GM12892 (cell line): Measurements from ENCODE around the gene DENND1A.

Source experiments
- POLR2A ChIP-seq: IDR thresholded peaks from 2 replicates; pipeline ENCODE4 v1.6.1; 2011; ENCODE audit warnings: low read depth, low read length, control low read depth
- TAF1 ChIP-seq: IDR thresholded peaks from 2 replicates; pipeline ENCODE4 v1.6.1; 2011; ENCODE audit warnings: low read depth, mild to moderate bottlenecking, control low read depth, low read length, borderline replicate concordance

DNA sequence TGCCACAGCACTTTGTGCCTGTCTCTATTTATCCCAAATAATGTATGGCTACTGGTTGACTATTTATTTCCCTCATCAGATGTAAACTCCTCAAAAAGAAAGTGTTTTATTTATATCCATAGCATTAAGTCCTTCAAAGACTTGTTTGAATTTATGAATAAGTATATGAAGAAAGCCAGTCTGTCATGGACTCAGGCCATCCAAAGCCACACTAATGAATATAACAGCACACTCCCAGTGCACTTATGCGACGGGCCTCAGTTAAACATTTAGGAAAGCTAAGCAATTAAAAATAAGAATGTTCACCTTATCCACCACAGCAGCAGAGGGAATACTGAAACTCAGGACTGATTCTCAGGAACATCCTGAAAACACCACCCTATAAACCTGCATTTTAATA lies 77.5 kb downstream of the DENND1A start:
- TF ChIP-seq POLR2A: no peak
- TF ChIP-seq TAF1: no peak
